KMS-11 (cell line): Measurements from ENCODE around the gene NECTIN1.

Source experiments
- H2AFZ ChIP-seq: fragments of 200-600 bp; sonication (generic); 2 replicates; pipeline ENCODE4 v1.6.1; 2016; ENCODE audit warnings: antibody characterized with exemption, mixed run types, low read depth
- H3K27ac ChIP-seq: fragments of 200-600 bp; sonication (generic); 2 replicates; pipeline ENCODE4 v1.6.1; 2016; ENCODE audit warnings: mild to moderate bottlenecking, mixed run types
- H3K27me3 ChIP-seq: fragments of 200-600 bp; sonication (generic); 2 replicates; pipeline ENCODE4 v1.6.1; 2017; ENCODE audit warnings: mild to moderate bottlenecking, low read depth, mixed run types, moderate library complexity; ENCODE audit not compliant: insufficient read depth
- H3K36me3 ChIP-seq: fragments of 200-600 bp; sonication (generic); 2 replicates; pipeline ENCODE4 v1.6.1; 2017; ENCODE audit warnings: mild to moderate bottlenecking, mixed run types; ENCODE audit not compliant: insufficient read depth
- H3K4me1 ChIP-seq: fragments of 200-600 bp; sonication (generic); 2 replicates; pipeline ENCODE4 v1.6.1; 2016; ENCODE audit warnings: mild to moderate bottlenecking, low read depth, mixed run types; ENCODE audit not compliant: poor library complexity, severe bottlenecking
- H3K4me2 ChIP-seq: fragments of 200-600 bp; sonication (generic); 2 replicates; pipeline ENCODE4 v1.7.0; 2016; ENCODE audit warnings: mild to moderate bottlenecking, mixed run types
- H3K4me3 ChIP-seq: fragments of 200-600 bp; sonication (generic); IDR thresholded peaks from 2 replicates; pipeline ENCODE4 v1.6.1; 2017; ENCODE audit warnings: low read depth, low read length, mixed read lengths; ENCODE audit not compliant: insufficient read depth
- H3K79me2 ChIP-seq: fragments of 200-600 bp; sonication (generic); 2 replicates; pipeline ENCODE4 v1.6.1; 2016; ENCODE audit warnings: low read depth, mixed run types; ENCODE audit not compliant: insufficient read depth
- H3K9ac ChIP-seq: fragments of 200-600 bp; sonication (generic); 2 replicates; pipeline ENCODE4 v1.6.1; 2016; ENCODE audit warnings: mild to moderate bottlenecking, mixed run types
- H4K20me1 ChIP-seq: fragments of 200-600 bp; sonication (generic); 2 replicates; pipeline ENCODE4 v1.6.1; 2016; ENCODE audit warnings: mild to moderate bottlenecking, mixed run types; ENCODE audit not compliant: insufficient read depth
- TF ChIP-seq, protein P1 (sequence below): fragments of 200-600 bp; sonication (generic); conservative IDR thresholded peaks from 2 replicates; pipeline ENCODE4 v1.6.1; 2017; ENCODE audit warnings: low read depth, mild to moderate bottlenecking, antibody characterized with exemption, low read length, moderate library complexity, mixed read lengths

Gene NECTIN1

DNA sequence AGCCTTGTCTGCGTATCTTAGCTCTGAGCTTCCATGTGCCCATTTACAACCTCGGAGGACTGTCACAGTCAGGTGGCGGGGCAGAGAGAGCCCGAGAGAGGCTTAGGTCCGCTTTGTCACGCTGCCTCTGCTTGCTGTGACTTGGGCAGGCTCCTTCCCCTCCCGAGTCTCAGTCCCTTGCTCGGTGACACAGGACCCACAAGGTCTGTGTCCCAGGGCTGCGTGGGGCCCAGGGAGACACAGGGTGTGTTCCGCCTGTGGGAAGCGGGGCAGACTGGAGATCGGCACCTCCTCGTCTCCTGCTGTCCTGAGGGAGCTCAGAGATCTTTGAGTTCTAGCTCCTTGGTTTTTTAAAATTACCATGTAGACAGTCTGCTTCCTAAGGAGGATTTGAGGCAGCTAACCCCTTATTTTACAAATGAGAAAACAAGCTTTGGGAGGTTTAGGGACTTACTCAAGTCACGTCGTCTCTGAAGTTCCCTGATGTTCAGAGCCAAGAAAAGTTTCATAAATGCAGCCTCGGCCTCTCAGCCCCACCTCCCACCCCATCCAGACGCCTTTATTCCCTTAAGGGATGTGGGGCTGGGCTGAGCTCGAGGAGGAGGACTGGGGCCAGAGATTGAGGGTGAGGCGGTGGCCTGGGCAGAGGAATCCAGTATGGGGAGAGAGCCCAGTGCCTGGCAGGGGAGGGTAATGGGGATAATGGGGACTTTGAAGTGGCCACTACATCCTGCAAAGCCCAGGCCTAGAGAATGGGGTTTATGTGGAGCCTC is 103.6 kb downstream of the NECTIN1 start:
- no peaks in the 10 kb centered on the region for H3K36me3 ChIP-seq
- H3K27me3 ChIP-seq, result no peaks in the 10 kb centered on the region; the same call in 1 of the 2 replicates
- no peaks in the 10 kb centered on the region for H4K20me1 ChIP-seq
- no peak overlapping the region for H3K27ac ChIP-seq
- no peak overlapping the region for H3K4me2 ChIP-seq
- H3K9ac ChIP-seq, result no peak overlapping the region
- TF ChIP-seq, protein P1, sequence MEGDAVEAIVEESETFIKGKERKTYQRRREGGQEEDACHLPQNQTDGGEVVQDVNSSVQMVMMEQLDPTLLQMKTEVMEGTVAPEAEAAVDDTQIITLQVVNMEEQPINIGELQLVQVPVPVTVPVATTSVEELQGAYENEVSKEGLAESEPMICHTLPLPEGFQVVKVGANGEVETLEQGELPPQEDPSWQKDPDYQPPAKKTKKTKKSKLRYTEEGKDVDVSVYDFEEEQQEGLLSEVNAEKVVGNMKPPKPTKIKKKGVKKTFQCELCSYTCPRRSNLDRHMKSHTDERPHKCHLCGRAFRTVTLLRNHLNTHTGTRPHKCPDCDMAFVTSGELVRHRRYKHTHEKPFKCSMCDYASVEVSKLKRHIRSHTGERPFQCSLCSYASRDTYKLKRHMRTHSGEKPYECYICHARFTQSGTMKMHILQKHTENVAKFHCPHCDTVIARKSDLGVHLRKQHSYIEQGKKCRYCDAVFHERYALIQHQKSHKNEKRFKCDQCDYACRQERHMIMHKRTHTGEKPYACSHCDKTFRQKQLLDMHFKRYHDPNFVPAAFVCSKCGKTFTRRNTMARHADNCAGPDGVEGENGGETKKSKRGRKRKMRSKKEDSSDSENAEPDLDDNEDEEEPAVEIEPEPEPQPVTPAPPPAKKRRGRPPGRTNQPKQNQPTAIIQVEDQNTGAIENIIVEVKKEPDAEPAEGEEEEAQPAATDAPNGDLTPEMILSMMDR, result no peak
- H3K4me3 ChIP-seq, result no peak overlapping the region
- H3K4me1 ChIP-seq, result no peaks in the 10 kb centered on the region
- no peaks in the 10 kb centered on the region for H3K79me2 ChIP-seq
- H2AFZ ChIP-seq, result no peak overlapping the region

DNA sequence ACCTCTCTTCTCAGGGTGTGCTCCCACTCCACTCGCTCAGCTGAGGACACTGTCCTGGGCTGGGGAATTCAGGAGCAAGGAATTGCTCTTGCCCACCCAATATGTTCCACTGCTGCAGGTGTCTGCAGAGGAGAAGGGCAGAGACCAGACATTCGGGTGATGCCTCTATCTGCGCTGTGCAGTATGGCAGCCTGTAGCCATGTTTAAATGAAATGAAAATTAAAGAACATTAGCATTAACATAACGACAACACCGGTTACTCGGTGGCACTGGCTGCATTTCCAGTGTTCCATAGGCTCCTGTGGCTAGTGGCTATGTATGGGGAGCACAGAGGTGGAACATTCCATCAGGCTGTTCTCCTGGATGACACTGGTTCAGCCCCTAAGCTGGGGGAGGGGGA is 104.4 kb downstream of the NECTIN1 start:
- Histone ChIP-seq H4K20me1 (no peaks in the 10 kb centered on the region), H3K27me3 (no peaks in the 10 kb centered on the region; the same call in 1 of the 2 replicates), H2AFZ (no peak overlapping the region), H3K4me1 (no peaks in the 10 kb centered on the region), H3K4me2 (no peak overlapping the region), H3K79me2 (no peaks in the 10 kb centered on the region), H3K27ac (no peak overlapping the region), H3K36me3 (no peaks in the 10 kb centered on the region), H3K4me3 (no peak overlapping the region), H3K9ac (no peak overlapping the region)
- TF ChIP-seq, protein P1, result no peak

DNA sequence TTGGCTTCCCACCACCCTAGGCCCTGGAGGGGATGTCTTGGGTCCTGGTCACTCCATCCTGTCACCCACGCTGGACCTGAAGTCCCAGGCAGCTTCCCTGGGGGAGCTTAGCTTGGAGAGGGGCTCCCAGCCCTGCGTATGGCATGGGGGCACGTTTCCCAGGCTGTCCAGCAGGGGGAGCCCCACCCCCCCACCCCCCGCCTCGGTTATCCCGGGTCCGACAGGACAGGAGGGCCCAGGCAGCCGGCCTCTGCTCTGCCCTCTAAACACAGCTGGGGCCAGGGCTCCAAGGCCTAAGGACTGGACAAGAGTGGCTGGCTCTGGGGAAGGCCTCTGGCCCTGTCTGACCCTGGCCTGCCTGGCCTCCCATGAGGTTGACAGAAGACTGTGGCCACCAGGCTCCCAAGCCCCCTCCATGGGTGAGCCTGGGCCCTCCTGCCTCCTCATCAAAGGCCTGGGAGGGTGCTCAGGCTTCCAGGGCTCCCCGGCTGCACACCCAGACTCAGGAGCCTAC is 104.8 kb downstream of the NECTIN1 start:
- Histone ChIP-seq H3K9ac (no peak overlapping the region), H3K27ac (no peak overlapping the region), H3K4me3 (no peak overlapping the region), H3K27me3 (no peaks in the 10 kb centered on the region; the same call in 1 of the 2 replicates), H3K4me2 (no peak overlapping the region), H3K4me1 (no peaks in the 10 kb centered on the region), H2AFZ (no peak overlapping the region), H3K79me2 (no peaks in the 10 kb centered on the region), H4K20me1 (no peaks in the 10 kb centered on the region), H3K36me3 (no peaks in the 10 kb centered on the region)
- TF ChIP-seq, protein P1, result no peak

DNA sequence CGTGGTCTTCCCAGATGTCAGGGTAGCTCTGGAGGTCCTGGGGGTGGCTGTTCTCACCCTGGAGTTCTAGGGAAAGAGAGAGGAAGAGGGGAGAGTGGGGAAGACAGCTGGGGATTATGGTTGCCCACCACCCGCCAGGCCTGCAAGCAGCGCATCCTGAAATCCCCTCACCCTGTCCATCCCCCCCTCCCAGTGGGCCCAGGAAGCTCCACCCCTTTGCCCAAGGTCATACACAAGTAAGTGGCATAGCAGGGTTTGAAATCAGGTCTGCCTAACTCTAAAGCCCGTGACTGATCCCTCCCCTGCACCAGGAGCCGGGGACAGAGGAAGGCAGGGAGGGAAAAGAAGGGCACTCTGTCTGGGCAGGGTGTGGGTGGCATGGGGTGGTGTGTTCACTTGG is 105.3 kb downstream of the NECTIN1 start:
- TF ChIP-seq, protein P1, result 0 out of 2 replicates have a peak, but pooled peaks have one; percentile 16
- no peaks in the 10 kb centered on the region for H3K4me1 ChIP-seq
- no peak overlapping the region for H3K4me2 ChIP-seq

More for the DNA sequence above, 105.3 kb downstream of the NECTIN1 start:
- no peaks in the 10 kb centered on the region for H3K36me3 ChIP-seq
- H3K27ac ChIP-seq, result no peak overlapping the region
- H3K9ac ChIP-seq, result no peak overlapping the region
- no peaks in the 10 kb centered on the region for H4K20me1 ChIP-seq
- H3K27me3 ChIP-seq, result no peaks in the 10 kb centered on the region; the same call in 1 of the 2 replicates
- H3K79me2 ChIP-seq, result no peaks in the 10 kb centered on the region
- no peak overlapping the region for H3K4me3 ChIP-seq
- no peak overlapping the region for H2AFZ ChIP-seq
